GF-D8 (cell line): ENCODE data around the gene LHX5.
"Not testable (repeated sequence)": the region's sequence is repeated elsewhere in the genome, so short reads cannot be mapped to it uniquely, and the experiment has no call there.

Source experiments
- DNase-seq: peaks from one replicate; lab custom pipeline; 2025; lab: John Stamatoyannopoulos, UW

The LHX5 gene

GRCh38 chr12:113471619-113472171 is at the start of gene LHX5:
Gene LHX5, minus strand, starts transcription at chr12:113471871. Its CDS starts 373 bp downstream, at chr12:113471498.
- DNase-seq: no peak

DNA sequence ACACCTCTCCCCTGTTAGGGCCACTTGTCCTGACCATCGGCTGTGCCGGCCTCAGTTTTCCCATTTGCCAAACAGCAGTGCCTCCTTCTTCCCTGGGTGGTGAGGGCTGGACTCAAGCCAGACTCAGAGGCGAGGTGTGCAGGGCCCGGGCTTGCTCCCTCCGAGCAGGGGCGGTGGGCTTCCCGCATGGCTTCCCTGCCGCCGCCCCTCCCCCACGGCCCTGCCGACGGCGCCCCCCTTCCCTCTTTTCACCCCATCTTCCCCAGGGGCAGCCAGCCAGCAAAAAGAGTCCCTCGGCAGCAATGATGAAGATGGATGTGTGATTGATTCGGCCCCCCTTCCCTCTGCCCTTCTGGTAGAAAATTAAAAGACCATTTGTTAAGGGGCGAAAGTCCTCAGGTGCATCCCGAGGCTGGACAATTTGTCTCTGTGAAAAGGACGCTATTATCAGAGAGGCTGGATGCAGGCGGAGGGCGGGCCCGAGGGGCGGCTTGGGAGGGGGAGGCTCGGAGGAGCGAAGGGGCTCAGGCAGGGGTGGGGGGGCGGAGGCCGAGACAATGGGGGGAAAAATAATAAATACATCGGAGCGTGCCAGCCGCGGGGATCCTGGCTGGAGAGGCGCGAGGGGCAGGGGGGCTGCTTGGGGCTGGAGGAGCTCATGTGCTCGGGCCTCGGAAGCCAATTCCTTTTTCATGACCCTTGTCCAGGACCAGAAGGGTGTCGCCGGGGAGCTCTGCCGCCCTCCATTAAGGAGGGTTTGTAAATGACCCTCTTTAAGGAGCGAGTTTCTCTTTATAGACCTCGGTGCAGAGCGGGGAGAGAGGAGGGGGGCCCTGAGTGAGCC is 48.0 kb upstream of the LHX5 start:
- no peak for DNase-seq

DNA sequence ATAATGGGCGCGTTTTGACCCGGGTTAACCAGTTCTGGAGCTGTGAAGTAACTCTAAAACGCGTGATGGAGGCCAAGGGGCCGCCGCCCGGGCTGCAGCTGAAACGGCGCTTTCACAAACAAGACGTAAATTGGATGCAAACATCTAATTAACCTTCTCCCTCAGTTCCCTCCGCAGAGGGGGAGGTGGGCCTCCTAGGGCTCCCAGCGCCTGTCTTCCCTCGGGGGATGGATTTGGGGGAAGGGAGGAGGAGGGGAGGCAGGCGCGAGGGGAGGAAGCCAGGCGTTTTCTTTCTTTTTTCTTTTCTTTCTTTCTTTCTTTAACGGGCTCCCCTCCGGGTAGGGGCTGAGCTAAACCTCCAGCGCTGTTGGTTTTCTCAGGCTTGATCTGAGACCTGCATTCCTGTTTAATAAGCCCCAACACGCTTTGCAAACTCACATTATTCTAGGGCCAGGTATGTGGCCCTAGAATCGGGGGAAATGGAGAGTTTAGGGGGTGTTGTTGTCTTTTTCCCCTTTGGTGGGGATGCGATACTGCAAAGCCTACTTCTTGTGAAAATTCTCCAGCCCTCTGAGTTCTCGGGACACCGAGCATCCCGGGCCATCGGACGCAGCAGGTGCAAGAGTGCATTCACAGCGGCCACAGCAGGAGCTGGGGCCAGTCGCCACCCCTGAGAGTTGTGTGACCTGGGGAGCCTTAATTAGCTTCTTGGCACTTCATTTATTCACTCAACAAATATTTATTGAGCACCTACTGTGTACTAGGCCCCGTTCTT is 43.6 kb upstream of the LHX5 start:
- DNase-seq: no peak

DNA sequence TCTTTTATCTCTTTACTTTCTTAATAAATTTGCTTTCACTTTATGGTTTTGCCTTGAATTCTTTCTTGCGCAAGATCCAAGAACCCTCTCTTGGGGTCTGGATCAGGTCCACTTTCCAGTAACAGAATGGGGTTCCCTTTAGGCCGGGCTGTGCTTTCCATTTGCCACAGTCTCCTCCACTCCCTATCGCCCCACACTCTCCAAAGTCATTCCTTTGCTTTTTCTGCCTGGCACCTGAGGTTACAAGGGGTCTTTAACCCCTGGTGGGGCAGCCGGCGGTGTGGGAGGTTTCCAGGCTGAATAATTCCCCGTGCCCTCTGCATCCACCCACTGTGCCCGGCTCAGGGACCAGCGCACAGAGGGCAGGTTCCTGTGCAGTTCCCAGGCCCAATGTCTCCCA is 42.9 kb upstream of the LHX5 start:
- no peak for DNase-seq

DNA sequence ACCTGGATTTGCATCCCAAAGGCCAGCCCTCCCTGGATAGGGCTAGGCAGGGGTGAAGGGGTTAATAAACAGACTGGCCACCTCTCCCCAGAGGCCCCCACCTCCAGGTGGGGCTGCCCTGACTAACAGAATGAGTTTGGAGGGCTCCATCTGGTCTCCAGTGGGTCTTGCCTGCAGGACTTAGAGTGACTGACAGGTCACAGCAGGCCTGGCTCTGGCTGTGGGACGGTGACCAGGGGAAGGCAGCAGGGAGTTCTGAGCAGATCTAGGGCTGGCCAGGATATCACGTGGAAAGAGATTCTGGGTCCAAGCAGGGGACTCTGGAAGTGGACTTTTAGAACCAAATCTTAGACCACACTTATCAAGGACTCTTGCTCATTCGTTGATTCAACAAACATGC is 40.9 kb upstream of the LHX5 start:
- DNase-seq: no peak

DNA sequence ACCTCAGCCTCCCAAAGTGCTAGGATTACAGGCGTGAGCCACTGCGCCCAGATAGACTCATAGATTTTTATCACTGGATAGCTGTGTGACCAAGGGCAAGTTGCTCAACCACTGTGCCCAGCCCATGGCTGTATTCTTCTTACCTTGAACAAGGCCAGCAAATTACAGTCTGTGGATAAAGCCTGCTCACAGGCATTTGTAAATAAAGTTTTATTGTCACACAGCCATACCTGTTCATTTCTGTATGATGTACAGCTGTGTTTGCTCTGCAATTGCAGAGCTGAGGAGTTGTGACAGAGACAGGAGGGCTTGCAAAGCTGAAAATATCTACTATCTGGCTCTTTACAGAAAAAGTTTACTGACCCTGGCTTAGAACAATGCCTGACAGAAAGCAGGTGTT is 35.2 kb upstream of the LHX5 start:
- DNase-seq: no peak

DNA sequence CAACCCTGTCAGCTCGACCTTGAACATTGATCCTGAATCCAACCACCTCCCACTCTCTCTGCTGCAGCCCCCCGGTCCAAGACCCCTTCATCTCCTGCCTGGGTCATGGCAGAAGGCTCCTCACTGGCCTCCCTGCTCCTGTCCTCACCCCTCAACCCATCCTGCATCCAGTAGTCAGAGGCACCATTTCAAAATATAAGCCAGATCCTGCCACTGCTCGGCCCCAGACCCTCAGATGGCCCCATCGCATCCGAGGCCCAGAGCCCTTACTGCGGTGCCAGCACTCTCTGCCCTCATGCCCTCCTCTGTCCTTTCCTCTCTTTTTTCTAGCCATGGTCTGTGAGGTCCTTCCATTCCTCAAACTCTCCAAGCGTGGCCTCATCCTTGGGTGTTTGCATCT is 34.3 kb upstream of the LHX5 start:
- no peak for DNase-seq

GRCh38 chr12:113504917-113505316 is 33.2 kb upstream of the LHX5 start:
- DNase-seq: no peak

- DNase-seq: no peak
These were observed 29.2 kb upstream of the LHX5 start for GRCh38 chr12:113500782-113501311.

DNA sequence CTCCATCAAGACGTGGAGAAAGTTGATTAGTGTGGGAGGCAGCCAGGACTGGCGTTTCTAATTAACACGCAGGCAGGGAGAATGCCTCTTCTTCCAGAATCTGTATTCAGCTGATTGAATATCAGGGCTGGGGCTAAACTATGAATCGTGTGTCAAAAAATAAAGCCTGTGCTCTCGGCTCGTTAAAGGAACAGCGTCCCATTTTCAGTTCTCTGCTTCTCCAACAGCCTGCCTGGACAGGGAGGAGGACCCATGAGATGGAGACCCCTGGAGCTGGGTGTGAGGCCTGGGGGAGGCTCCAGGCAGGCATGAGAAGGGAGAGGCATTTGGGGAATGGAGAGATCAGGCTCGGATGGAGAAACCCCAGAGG is 28.6 kb upstream of the LHX5 start:
- no peak for DNase-seq

GRCh38 chr12:113498490-113498889 is 26.8 kb upstream of the LHX5 start:
- DNase-seq: no peak

DNA sequence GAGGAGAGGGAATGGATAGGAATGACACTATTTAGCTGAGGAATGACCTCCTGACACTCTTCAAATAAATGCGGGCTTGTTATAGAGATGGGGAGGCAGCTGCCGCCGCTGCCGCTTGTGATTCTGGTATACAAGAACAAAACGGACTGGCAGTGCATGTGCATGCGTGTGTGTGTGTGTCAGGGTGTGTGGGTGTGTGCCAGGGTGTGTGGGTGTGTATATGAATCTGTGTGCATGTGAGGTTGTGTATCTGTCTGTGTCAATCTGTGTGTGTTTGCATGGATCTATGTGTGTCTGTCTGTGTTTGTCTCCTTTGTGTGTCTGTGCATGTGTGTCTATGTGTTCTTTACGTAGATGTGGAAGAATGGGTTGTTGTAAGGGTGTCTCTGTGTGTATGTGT is 26.0 kb upstream of the LHX5 start:
- DNase-seq: no peak

GRCh38 chr12:113495941-113496340 is 24.3 kb upstream of the LHX5 start:
- DNase-seq: not testable (repeated sequence)

GRCh38 chr12:113488322-113488721 is 16.7 kb upstream of the LHX5 start:
- no peak for DNase-seq

DNA sequence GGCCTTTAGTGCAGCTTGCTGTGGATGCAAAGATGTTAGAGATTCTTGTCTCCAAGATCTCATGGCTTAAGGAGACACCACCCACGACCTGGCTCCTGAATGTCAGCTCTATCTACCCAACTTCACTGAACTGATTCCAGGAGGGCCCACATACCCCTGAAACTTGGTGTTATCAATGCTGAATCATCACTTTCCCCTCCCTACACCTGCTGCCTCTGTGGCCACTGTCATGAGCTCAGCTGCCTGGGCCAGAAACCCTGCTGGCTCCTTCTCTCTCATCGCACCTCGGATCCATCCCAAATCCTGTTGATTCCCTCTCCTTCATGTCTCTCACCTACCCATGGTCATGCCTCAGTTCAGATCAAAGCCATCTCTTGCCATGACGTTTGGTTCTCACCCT is 15.1 kb upstream of the LHX5 start:
- DNase-seq: no peak

- DNase-seq: no peak
These were observed 13.7 kb upstream of the LHX5 start for GRCh38 chr12:113485330-113485729.

- DNase-seq: no peak
These were observed 10.7 kb upstream of the LHX5 start for GRCh38 chr12:113482334-113482733.

DNA sequence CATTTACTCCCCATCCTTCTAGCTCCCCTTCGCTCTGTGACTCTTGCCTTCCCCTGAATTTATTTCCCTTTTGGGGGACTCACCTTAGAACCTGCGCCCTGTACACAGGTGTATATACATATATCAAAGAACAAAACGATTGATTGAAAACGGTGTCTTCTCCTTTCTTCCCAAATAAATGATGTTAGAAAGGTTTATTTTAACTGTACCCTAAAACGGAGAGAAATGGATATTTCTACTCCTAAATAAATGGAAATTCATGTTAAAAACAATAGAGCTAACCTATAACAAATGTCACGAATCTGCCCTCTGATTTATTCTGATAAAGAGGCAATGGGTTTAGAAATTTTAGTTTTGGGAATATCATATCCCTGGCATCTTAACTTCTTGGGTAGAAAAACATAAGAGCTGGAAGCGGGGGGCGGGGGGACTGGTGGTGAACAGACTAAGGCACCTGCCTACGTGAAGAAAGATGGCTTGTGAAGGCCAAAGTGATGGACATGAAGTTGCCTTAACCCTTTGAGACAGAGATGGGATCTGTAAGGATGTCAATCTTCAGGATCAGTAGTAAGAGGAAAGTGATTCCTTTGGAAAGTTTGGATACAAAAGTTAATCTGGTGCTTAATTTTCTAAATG is 8.8 kb upstream of the LHX5 start:
- DNase-seq: no peak

DNA sequence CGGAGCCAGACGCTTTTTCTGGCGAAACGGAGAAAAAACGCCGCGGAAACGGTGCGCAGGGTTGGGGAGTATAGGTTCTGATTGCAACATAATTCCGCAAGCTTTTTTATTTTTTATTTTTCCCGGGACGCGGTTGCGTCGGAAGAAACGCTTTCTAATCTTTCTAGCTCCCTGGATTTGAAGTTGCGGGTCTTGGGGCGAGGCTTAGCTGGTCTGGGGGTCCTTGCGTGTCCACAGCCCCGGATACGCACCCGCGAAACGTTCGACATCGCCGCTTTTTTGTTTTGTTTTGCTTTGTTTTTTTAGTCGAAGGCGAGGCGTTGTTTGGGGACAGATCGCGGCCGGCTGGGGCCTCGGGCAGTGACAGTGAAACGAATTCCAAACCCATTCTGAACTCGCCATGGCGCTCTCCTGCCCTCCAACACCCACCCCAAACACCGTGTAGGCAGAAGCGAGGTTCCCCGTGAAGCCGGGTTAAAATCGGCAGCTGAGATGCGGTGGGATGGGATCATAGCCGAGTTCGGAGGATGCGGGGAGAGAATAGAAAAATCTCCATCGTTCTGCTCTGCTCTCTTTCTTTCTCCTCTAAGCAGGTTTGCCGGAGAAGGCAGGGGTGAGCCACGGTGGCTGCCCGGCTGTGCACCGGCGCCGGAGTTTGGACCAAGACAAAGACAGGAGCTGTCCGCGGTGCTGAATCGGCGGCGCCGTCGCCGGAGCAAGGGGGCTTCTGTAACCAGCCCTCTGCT is 8.1 kb upstream of the LHX5 start:
- no peak for DNase-seq

GRCh38 chr12:113479216-113479589 is 7.5 kb upstream of the LHX5 start:
- DNase-seq: no peak

DNA sequence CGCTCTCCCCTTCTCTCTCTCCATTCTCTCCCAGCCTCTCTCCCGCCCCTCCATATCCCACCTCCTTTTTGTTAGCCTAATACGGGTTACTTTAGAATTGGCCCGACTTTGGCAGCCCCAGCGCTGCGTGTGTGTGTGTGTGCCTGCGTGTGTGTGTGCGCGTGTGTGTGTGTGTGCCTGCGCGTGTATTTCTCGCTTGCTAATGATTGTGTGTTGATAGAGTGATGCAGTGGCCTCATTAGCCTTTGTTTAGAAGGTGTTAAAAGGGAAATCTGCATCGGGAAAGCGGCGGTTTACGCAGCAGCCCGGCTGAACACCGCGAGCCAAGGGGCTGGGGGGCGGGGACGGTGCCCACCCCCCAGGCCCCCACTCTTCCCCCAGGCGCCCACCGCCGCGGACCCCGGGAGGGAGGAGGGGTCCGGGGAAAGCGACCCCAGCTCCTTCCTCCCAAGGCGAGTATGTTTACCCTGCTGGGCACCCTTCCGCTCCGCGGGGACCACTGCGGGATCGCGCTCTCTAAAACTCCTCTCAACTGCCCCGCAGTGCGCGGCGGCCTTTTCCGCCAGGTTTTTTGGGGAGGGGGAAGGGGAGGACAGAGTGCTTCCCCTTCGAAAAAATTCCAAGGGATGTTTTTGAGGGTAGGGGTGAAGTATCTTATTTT is 6.8 kb upstream of the LHX5 start:
- no peak for DNase-seq
